GM18858 (cell line): Measurements from ENCODE around the gene KCNG4.
"Not testable (repeated sequence)": the region's sequence is repeated elsewhere in the genome, so short reads cannot be mapped to it uniquely, and the experiment has no call there.

Experiments
- ATAC-seq: cut with Tn5 transposase; IDR thresholded peaks from one replicate; pipeline ENCODE4 v1.9.1; 2021; ENCODE audit not compliant: unreplicated experiment

The KCNG4 gene

DNA sequence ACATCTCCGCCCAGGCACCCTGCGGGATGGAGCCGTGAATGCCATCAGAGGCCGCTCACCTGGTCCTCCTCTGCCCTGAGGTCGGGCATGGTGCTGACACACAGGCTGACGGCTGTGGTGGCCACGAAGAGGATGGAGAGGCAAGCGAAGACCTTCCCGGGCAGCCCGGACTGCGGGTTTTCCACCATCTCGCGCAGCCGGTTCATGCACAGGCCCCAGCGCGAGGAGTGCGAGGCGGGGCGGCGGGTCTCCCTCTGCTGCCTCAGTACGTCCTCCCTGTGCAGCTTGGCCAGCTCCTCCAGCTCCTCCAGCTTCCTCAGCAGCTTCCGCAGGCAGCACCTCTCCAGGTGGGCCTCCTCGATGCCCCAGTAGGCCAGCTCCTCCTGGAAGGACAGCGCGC is 3.1 kb downstream of the KCNG4 start:
- ATAC-seq = no peak

DNA sequence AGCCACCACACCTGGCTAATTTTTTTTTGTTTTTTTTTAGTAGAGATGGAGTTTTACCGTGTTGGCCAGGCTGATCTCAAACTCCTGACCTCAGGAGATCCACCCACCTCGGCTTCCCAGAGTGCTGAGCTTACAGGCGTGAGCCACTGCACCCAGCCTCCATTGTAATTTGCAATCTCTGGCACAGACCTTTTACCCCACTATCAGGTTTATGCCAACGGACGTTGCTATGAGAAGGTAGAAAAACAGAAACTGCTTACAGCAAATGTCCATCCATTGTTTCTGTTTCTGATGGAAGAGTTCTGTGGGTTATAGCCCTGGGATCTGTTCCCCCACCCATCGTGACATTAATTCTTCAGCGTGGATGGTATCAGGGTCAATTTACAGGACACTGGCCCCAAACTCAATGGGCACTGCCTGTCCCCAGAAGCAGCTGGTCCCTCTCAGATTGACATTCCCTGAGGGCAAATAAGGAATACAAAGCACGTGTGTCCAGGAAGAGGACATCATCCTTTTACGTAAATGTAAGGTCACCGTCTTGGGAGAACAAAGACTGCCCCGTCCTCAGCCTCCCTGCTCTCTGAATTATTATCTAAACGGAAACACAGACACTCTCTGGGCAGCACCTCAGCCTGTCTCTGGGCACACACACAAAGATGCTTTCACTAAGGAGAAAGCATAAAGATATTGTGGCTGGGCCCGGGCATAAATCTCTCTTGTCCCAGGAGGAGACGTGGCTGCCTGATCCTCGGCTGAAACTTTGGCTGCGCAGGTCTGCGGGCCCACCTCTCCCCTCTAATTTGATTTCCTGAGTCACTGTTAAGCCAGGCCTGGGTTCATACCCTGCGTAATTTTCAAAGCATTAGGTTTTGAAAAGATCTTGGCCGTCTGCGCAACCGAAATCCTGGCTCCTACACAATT is 5.2 kb downstream of the KCNG4 start:
- no peak for ATAC-seq

DNA sequence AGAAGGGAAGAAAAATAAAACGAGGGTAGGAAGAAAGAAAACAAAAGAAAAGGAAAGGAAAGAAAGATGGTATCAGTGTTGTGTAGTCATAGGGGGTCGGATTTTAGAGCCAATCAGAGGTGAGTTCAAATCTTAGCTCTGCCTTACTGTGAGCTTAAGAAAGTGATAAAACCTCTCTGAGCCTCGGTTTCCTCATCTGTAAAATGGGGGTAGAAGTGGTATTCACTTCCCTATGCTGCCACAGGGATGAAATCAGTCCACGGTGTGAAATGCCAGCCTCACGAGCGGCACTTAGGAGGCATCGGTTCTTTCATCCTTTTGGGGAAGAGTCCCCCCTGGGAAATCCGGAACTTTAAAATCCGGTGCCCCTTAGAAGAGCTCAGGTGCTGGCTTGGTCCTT is 6.1 kb downstream of the KCNG4 start:
- ATAC-seq = no peak

DNA sequence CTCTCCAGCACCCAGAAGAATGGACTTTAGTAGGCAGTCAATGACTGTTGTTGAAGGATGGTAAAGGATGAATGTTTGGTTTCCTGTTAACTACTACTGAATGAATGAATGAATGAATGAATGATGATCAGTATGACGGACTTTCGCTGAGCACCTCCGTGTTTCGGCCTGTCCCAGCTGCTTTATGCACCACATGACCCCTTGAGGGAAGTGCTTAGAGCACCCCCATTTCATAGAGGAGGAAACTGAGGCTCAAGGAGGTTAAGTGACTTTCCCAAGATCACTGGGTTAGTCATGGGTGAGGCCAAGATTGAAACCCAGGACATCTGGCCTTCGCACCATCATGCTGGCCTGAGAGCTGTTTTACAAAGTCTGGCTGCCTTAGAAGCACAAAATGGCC is 6.8 kb downstream of the KCNG4 start:
- ATAC-seq = no peak

DNA sequence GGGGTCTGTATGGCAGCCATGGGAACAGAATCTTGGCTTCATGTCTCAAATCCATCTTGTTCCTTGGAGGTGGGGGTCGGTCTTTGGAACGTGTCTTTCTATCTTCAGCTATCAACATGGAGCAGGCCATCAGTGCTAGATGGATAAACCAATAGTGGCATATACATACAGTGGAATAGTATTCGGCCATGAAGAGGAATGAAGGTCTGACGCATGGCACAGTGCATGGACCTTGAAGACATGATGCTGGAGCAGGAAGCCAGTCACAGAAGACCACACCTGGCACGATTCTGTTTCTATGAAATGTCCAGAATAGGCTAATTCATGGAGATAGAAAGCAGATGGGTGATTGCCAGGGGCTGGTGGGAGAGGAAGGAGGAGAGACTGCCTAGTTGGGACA is 7.8 kb downstream of the KCNG4 start:
- ATAC-seq = no peak

DNA sequence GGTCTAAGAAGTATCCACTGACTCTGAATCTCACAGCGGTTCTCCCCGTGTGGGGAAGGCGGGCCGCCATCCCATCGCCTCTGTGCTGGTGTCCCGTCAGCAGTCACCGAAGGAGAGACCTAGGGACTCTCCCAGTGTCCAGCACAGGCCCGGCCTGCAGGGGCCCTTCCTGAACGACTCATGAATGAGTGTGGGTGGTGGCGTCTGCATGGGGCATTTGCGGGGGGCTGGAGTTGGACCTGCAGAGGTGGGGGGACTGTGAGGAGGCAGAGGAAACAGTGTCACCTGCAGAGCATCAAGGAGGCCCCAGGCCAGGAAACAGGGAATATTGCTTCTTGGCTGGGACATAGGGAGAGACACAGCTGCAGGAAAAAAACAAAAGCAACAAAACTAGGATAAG is 10.3 kb downstream of the KCNG4 start:
- no peak for ATAC-seq

DNA sequence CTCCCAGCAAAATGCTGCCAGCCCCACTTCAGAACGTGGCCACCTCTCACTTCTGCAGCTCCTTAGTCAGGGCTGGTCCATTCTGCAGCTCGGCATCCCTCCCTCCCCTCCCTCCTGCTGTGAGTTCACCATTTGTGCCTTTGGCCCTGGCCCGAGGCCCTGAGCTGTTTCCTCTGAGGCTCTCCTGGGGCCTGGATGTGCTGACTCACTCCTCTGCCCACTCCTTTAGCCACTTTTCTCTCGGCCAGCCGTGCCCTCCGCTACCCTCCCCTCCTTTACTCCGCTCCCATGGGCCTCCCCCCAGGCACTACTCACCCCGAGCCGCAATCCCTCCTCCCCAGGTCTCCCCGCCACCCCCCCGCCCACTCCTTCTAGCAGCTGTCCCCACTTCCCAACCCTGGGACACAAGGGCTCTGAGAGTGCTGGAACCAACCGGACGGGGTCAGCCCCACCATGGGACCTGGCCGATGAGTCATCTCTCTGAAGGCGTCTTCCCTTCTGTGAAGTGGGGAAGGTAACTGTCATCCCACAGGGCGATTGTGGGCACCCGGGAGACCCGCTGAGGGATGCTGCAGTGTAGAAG is 11.5 kb downstream of the KCNG4 start:
- no peak for ATAC-seq

DNA sequence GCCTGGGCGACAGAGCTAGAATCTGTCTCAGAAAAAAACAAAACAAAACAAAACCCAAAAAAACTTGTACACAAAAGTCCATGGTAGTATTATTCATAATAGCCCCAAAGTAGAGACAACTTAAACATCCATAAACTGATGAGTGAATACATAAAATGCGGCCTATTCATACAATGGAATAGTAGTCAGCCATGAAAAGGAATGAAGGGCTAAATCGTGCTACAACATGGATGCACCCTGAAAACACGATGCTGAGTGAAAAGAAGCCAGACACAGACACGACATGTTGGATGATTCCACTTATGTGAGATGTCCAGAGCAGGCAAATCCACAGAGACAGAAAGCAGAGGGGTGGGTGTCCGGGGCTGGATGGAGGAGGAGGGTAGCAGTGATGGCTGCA is 12.3 kb downstream of the KCNG4 start:
- ATAC-seq = no peak

DNA sequence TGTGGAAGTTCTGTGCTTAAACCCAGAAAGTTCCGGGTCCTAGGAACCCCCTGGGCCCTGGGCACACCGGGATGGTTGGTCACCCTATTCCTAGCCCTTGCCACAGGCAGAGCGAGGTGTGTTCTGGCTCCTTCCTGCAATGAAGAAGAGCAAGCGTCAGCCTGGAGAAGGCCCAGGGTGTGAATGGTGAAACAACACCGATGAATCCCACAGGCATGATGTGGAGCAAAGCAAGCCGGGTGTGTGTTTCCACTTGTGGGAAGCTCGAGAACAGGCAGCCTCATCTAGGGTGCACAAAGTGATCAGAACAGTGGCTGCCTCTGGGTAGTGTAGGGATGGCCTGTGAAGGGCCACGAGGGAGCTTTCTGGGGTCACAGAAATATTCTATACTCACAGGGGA is 13.8 kb downstream of the KCNG4 start:
- ATAC-seq = no peak

DNA sequence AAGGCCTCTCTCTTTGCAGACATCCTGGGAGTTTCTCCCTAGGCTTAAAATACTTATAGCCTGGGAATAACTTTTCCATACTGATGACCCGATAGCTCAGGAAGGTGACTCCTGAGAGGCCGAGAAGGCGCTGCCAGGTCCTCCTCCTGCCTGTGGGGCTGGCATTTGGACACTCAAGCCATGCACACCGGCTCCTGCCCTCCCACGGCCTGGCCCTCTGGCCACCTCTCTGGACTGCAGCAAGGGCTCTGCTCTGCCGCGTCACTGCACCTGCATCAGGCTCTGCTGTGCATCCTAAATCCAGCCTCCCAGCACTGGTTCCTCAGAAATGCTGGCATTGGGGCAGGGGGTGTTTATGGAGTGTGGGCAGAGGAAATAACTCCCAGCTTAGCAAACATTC is 14.2 kb downstream of the KCNG4 start:
- no peak for ATAC-seq

DNA sequence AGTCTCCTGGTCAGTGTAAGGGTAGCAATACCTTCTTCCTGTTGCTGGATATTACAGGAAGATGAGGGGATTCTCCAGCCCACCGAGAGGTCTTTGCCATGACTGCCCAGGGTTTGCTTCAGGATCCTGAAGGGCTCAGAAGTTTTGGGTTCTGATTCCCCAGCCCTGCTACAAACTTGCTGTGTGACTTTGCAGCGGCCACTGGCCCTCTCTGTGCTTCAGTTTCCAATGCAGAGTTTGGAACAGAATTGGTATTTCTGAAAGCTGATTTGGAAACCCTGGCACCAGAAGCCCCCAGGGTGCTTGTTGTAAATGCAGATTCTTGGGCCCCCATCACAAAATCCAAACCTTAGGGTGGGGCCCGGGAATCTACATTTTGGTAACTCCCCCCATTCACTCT is 14.7 kb downstream of the KCNG4 start:
- ATAC-seq = no peak

DNA sequence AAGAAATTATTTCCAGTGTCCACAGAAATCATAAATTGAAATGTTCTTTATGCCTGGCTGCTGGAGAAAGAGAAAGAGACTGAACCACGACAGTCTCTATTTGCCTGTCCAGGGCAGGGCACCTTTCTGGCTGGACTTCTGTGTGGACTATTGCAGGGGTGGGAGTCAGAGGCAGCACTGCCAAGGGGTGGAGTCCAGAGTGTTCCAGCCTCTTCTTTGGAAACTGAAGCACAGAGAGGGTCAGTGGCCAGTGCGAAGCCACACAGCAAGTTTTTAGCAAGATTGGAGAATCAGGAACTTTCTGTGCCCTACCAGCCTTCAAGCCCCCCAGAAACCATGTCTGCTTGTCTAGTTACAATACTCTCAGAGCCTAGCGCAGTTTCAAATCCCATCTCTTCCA is 15.3 kb downstream of the KCNG4 start:
- no peak for ATAC-seq

DNA sequence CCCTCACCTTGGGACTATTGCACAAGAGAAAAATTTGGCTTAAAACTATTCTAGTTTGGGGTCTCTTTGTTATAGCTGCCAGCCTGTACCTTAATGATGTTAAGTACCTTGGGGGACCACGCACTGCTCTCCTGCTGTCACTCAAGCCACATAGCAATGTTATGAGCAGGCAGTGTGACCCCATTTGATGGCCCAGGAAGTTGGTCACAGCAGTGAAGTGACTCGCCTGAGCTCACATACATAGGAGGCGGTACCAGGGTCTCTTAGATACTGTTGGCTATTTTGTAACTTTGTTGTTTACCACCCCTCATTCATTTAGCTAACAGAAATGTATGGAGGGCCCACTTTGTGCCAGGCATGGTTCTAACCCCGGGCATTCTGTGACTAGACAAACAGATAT is 16.4 kb downstream of the KCNG4 start:
- ATAC-seq = no peak

DNA sequence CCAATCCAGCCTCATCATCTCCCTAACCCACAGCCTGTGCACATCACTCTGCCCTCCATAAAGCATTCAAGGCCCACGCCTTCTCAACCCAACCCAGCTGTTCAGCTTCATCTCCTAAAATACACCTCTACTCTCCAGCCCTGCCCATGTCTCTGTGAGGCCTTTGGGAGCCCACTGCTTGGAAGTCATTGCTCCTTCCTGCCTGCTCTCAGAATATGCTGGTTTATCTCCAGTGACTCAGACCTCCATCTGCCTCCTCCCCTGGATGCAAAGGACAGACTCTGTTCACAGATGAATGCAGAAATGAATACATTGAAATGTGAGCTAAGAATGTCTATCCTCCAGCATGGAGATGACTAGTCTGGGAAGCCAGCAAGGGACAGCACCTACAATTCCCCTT is 19.0 kb downstream of the KCNG4 start:
- ATAC-seq = no peak

DNA sequence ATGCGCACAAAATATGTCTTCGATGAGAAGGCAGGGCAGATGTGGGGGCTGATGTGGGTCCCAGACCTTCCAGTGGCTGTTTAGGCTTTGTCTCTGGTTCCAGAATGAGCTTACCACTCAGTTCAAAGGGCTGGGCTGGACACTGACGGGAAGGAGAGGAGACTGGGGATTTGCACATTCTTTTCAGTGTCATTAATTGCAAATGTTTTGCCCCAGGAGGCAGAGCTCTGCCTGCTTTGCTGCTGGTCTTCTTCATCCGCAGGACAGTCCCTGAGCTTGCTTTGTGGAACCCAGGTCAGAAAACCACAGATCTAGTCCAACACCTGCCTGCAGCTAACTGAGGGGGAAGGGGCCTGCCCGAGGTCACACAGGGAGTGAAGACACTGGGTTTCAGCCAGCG is 20.9 kb downstream of the KCNG4 start:
- no peak for ATAC-seq

DNA sequence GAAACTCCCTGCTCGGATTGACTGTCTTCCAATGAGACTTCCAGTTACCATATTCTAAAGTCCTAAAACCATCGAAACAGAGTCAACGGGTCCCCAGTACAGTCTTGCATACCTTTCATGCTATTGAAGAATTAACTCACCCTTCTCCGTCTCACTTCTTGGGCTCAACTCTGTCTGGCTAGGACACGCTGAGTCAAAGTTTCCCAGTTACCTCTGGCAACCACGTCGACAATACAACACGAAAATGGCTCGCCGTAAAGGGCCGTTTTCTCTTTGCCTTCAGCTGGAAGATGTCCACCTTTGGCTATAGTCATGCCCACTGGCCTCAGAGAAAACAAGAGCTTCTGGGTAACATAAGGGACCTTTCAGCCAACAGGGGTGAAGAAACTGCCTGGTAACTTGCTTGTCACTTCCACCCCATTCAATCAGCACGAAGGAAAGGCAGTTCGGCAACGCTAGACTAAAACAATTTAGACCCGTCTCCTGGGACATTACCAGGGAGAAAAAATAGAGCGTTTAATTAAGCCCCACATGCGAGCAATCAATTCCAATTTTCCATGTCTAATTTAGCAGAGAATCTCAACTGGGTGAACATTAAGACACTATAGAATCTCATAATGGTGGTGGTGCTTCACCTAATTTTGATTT is 21.5 kb downstream of the KCNG4 start:
- no peak for ATAC-seq

DNA sequence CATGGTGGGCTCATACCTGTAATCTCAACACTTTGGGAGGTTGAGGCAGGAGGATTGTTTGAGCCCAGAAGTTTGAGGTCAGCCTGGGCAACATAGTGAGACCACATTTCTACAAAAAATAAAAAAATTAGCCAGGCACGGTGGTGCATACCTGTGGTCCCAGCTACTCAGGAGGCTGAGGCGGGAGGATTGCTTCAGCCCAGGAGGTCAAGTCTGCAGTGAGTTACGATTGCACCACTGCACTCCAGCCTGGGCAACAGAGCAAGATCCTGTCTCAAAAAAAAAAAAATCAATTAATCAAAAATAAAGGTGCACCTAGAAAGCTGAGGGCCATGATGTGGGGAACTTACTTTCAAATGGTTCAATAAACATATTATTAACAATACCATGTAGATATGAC is 23.7 kb downstream of the KCNG4 start:
- ATAC-seq = not testable (repeated sequence)

DNA sequence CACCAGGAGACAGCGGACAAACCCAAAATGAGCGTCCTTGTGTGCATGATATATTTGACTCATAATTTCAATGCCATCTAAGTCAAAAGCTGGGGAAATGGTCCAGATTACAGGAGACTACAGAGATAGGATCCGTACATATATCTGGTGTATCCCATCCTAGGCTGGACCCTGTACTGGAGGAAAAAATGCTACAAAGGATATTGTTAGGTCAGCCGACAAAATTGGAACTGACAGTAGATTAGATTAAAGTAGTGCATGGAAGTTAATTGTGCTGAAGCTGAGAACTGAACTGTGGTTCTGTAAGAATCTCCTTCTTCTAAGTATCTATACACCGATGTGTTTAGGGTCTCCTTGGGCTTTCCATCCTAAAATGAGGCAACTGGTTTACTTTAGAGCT is 24.3 kb downstream of the KCNG4 start:
- ATAC-seq = no peak

DNA sequence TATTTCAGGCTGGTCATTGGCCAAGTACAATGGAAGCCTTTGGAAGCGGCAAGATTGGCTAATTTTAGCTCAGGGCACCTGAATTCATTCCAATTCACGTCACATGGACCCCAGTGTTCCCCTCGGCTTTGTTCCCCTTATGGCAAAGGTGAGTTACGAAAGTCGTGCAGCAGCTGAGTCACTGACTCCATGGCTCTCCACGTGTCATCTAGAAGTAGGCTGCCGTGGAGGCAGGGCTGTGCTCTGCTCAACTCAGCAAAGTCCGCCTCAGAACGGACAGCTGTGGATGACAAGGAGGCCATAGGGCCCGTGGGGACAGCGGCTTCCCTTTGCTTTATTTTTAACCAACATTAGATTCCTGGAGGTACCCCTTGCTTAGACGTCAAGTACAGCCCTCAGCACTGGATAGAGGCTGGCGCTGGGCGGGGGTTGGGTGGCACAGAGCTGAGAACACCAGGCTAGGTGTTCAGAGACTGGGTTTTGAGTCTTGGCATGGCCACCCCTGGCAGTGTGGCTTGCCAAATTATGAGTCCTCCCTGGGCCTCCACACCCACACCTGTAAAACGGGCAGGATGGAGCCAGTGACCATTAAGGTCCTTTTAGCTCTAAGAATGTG is 25.3 kb downstream of the KCNG4 start:
- ATAC-seq = no peak

DNA sequence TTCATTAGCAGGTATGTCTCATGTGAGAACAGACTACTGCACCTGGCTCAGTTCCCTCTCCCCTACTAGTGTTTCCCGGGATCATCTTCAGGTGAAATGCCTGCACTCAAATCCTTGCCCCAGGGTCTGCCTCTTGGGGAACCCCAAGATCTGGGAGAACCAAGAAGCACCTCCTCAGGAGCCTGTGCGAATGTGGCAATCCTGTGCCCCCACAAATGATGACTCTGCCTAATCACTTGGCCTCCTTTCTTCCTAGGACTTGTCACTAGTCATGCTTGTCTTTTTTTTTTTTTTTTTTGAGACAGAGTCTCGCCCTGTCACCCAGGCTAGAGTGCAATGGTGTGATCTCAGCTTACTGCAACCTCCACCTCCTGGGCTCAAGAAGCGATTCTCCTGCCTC is 27.2 kb downstream of the KCNG4 start:
- ATAC-seq = no peak

DNA sequence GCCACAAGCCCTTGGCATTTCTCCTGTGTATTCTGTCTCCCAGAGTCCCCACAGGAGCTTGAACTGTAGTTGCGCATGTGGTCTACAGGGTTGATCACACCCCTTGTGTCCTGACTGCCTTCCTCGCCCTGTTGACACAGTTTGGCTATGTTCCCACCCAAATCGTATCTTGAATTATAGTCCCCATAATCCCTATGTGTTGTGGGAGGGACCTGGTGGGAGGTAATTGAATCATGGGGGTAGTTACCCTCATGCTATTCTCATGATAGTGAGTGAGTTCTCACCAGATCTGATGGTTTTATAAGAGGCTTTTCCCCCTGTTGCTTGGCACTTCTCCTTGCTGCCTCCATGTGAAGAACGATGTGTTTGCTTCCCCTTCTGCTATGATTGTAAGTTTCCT is 27.7 kb downstream of the KCNG4 start:
- ATAC-seq = no peak

DNA sequence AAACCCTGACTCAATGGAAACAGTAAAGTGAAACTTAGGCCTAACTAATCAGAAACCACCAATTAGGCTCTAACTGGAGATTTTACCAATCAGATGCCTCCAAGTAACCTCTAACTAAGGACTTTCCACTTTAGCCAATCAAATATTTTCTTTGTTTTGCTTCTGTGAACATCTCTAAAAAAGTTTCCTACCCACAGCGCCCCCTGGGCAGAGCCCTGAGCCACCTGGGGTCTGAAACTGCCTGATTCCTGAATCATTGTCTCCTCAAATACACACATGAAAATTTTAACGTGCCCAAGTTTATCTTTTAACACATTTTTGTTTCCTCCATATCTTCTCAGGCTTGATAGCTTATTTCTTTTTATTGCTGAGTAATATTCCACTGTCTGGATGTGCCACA is 29.8 kb downstream of the KCNG4 start:
- ATAC-seq = no peak
